NCI-H2196 (cell line): ENCODE data around the gene KCNMB4.
"Not testable (repeated sequence)": the region's sequence is repeated elsewhere in the genome, so short reads cannot be mapped to it uniquely, and the experiment has no call there.

ENCODE experiments used
- DNase-seq: peaks from one replicate; lab custom pipeline; 2025; ENCODE audit not compliant: unreplicated experiment; lab: John Stamatoyannopoulos, UW

KCNMB4 gene

DNA sequence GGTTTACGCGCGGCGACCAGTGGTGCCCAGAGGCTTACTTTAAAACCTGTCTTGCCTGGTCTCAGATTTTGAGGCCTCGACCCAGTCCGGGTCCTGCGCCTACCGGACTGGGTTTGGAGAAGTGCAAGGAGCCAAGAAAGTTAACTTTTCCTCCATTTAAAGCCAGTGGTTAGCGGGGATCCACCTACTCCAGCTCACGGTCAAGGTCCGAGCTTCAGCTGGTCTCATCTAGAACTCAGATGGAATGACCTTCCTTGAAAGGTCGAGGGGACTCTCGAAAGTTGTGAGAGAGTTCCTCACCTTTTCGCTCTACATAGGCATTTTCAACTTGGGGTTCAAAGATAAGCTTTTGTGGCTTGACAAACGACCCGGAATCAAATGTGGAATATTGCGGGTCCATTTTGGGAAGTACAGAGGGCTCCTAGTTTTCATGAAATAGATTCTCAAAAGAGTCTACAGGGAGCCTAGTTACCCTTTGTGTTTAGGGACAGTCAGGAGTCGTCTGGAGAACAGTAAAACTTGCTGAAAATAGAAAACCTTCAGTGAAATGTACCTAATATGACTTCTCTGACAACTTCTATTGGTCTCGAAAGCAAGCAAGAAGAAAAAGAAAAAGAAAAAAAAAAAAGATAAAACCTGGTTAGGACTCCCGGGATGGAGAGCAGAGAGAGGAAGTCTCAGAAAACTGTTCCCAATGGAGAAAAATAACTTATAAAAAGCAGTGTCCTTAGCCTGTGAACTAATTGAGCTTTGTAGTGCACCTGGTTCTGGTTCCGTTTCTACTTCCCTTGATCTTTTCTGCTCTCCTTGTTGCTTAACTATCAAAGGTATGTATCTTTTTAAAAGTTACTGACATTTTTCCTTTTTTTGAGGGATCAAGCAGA lies 1.4 kb downstream of the KCNMB4 start:
- DNase-seq, result no peak

DNA sequence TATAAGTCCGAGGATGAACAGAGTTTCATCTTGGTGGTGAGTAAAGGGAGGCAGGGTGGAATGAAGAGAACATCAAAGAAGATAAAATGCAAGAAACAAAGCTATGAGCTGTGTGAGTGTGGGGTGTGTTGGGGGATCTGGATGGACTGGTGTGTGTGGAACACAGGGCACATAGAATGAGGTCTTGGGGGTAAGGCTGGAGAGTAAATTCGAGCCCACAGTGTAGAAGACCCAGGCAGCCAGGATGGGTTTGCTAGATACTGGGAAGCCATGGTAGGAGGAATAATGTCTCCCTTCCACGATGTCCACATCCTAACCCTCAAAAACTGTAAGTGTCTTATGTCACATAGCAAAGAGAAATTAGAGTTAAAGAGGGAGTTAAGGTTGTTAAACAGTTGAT lies 6.8 kb downstream of the KCNMB4 start:
- DNase-seq, result no peak

DNA sequence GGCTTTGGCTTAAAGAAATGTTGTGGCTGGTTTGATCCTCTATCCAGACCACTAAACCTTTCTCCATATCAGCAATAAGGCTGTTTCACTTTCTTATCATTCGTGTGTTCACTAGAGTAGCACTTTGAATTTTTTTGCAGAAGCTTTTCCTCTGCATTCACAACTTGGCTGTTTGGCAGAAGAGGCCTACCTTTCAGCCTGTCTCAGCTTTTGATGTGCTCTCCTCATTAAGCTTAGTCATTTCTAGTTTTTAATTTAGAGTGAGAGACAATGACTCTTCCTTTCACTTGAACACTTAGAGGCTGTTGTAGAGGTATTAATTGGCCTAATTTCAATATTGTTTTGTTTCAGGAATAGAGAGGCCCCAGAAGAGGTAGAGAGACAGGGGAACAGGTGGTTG lies 13.8 kb downstream of the KCNMB4 start:
- DNase-seq, result no peak

DNA sequence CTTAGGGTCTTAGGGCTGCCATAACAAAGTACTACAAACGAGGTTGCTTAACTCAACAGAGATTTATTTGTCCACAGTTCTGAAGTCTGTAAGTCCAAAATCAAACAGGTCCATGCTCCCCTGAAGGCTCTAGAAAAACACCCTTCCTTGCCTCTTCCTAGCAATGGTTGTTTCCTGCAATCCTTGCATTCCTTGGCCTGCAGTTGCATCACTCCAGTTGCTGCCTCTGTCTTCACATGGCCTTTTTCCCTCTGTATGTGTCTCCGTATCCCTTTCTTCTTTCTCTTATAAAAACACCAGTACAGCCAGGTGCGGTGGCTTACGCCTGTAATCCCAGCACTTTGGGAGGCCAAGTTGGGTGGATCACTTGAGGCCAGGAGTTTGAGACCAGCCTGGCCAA lies 17.4 kb downstream of the KCNMB4 start:
- no peak for DNase-seq

DNA sequence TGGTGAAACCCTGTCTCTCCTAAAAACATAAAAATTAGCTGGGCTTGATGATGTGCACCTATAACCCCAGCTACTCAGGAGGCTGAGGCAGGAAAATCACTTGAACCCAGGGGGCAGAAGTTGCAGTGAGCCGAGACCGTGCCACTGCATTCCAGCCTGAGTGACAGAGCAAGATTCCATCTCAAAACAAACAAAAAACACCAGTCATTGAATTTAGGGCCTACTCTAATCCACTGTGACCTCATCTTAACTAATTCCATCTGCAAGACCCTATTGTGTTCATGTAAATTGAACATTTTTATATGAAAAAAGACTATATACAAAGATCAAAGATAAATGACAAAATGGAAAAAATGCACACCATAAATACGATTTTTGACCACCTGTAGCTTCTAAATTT lies 17.8 kb downstream of the KCNMB4 start:
- DNase-seq, result no peak

DNA sequence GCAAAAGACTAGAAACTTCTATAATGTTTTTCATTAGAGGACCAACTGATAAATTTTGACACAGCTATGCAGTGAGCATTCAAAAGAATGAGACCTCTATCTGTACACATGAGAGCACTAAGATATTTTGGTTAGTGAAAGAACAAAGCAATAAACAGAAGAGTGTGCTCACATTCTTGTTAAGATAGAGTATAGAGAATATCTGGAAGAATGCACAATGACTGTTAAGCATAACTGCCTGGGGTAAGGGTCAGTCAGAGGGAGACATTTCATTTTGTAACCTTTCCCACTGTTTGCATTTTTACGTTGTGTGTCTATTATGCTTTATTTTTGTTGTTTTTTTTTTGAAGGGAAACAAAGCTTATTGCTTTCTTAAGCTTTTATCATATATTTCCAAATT lies 20.7 kb downstream of the KCNMB4 start:
- DNase-seq, result no peak

DNA sequence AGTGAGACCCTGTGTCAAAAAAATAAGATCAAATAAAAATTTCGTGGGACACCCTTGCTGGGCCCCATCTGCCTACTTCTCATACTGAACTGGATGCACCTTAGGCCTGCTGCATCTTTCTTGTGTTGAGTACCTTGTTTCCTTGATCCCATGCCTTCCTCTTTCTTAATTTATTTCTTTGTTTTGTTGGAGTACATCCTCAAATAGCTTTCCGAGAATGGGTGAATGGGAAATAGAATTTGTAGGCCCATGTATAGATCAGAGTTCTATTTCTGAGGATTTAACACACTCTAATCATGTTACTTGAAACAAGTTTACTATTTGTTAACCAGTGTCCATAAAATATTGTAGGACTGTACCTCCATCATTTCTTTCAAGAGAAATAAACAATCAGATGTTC lies 23.6 kb downstream of the KCNMB4 start:
- no peak for DNase-seq

DNA sequence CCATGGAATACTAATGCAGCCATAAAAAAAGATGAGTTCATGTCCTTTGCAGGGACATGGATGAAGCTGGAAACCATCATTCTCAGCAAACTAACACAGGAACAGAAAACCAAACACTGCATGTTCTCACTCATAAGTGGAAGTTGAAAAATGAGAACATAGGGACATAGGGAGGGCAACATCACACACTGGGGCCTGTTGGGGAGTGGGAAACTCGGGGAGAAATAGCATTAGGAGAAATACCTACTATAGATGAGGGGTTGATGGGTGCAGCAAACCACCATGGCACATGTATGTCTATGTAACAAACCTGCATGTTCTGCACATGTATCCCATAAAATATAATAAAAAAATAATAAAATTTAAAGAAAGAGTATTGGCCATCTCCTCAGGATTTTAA lies 26.5 kb downstream of the KCNMB4 start:
- not testable (repeated sequence) for DNase-seq

DNA sequence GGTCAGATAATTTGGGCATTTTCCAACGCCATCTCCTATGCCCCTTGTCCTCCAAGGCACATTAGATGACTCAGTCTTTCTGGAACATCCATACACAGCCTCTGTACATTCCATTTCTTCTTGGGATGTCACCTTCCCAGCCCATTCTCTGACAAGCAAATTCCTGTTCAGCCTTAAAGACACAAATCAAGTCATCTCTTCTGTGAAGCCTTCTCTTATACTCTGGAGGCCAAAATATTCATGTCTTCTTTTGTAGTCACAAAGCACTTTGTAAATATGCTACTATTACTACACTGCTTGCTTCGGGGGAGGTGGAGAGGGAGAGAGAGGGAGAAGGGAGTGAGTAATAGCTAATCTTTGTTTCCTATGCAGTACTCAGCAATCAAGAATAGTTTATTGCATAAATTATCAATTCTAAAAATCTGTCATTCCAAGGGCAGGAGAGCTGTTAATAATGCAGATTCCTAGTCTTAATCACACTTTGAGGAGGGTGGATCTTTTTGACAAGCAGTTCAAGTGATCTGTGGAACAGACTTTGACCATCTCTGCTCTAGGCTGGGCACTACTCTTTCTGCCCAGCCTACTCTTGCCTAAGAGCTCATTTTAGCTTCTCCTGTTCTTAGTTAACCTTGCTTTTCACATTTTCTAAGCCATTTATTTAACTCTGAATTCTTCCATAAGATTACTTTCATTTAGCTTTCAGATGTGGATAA lies 27.9 kb downstream of the KCNMB4 start:
- no peak for DNase-seq

DNA sequence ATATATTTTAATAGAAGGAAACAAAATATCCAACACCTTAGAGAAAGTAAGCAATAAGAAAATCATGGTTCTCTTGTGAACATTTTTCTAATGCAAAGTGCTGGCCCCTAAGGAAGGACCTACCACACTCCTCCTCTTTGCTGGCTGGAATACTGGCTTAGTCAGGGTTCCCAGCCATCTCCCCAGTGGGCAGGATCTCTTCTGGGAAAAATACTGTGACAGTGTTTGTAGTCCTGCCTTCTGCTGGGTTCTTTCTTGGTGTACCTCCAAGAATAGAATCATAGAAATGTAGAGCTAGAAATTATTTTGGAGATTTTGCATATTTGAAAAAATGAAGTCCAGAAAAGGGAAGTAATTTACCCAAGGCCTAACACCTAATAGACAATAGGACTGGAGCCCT lies 31.9 kb downstream of the KCNMB4 start:
- DNase-seq, result no peak

DNA sequence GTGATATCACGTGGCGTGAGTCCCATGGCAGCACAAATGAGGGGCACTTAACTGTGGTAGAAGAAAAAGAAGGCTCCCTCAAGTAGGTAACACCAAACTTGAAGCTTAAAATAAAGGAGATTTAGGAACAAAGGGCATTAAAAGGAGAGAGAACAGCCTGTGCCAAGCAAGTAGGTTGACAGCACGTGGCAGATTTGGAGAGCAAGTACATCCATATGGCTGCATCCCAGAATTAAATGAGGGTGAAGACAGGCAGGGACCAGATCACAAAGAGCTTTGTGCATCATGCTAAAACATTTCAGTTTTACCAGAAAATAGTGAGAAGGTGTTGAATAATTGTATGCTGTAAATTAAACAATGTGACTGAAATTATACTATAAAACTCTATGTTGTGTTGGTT lies 32.8 kb downstream of the KCNMB4 start:
- DNase-seq, result no peak

DNA sequence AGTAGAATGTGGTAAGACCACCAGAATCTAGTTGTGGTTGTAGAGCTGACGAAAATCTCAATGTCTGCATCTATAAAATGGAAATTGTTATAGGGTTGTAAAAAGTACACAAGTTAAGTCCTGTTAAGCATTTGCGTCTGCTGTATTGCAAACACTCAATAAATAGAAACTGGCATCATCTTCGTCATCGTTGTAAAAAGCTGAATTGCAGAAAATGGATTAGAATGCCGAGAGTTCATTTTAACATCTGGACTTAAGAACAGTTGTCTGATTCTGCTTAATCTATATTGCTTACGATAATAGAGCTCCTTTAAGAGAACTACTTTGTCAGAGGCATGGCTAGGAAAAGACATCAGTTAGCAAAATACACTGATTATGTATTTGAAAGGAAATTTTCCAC lies 33.2 kb downstream of the KCNMB4 start:
- no peak for DNase-seq

DNA sequence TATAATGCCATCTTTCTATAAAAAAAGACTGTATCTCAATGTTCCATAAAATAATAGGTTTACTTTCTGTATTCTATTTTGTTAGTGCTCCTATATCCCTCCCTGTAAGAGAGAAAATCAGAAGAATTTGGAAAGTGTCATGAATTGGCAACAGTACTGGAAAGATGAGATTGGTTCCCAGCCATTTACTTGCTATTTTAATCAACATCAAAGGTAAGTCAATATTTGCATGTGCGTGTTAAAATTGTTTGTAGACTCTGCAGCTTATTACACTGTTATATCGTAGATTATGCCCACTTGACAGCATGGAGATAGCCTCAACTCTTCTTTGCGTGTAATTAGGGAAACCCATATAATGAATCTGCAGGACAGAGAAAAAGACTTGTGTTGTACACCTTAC lies 34.0 kb downstream of the KCNMB4 start:
- DNase-seq, result no peak

DNA sequence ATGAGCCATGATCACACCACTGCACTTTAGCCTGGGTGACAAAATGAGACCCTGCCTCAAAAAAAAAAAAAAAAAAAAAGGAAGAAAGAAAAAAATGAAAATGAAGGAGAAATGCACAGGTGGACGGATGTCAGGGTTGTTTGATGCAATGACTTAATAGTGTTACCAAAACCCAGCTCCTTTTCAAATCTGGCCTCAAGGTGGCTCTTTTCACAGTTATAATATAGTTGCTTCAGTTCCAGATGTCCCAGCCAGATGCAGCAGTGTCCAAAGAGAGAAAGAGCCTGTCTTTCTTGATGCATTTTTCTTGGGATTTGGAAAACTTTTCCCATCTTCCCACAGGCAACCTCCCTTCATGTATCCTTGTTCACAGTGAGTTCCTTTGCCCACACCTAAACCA lies 36.5 kb downstream of the KCNMB4 start:
- DNase-seq, result no peak

DNA sequence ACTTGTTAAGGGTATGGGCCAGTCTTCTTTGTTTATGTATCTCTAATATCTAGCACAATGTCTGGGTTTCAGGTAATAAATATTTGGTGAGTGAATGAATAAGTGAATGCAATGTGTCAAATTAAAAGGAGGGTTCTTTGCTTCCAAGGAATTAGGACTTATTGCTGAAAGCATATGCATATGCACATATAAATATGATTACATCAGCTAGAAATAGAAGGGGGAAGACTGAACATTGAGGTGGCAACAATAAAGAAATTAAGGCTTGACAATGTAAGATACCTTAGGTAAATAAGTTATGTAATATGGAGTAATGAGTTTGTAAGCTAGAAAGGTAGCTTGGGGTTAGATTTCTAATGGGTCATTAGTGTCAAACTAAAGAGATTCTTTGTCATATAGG lies 37.7 kb downstream of the KCNMB4 start:
- no peak for DNase-seq

DNA sequence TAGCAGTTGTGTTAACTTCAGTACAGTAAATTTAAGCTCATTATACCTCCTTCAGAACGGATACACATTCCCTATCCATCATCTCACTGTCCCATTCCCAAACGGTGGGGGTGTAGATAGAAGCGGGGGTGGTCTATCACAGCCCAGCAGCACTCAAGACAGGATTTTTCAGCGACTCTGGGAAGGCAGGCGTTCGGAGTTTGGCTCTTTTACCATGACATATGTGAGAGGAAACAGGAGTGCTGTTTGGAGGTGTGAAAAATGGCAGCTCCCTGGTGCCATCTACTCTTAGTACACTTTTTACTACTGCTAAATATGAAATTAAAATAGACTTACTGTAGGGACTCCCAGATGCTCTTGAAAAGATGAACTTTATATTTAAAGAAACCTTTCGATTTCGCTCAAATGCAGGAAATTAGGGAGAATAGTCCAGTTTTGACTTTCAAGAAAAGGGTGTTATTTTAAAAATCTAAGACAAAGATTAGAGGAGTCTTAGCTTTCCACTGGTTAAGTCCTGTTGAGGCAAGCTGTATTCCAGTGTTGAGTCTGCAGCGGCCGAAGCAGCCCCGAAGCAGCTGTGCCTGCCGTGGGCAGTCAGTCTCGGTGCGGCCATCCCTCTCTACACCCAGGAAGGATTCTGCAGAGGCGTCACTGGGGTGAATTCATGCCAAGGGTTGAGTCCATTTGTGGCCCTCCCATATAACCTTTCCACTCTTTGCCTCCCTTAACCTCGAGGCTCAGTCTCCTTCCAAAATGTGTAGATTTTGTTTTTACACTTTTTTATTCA lies 42.1 kb downstream of the KCNMB4 start:
- DNase-seq, result no peak

DNA sequence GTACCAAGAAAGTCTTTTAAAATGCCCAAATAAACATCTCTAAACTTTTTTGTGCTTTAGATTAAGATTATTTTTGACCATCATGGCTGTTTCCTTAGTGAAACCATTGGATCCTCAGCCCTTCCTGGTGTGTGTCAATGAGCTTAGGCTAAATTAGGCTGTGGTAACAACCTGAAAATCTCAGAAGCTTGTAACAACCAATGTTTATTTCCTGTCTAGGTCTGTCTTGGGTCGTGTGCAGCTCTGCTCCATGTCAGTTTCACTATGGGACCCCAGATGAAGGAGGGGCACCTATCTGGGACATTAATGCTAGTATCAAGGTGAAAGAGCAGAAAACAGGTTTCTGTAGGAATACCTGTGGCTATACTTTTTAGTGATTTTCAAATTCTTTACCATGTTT lies 49.9 kb downstream of the KCNMB4 start:
- no peak for DNase-seq

DNA sequence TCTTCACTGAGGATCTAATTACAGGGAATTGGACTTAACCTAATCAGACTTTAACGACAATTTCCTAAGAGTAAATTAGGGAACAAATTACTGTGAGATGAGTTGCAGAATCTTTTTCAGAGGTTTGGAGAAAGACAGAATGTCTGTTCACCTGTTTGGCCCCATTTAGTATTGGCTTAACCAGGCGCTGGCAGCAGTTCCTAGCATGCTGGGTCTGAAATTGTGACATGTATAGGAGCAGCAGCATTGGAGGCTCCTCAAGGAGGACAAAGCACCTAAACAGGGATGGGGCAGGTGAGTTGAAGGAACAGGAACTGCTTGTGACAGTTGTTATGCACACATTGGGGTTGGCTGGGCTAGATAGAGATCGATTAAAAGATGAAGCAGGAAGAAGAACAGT lies 51.0 kb downstream of the KCNMB4 start:
- no peak for DNase-seq

DNA sequence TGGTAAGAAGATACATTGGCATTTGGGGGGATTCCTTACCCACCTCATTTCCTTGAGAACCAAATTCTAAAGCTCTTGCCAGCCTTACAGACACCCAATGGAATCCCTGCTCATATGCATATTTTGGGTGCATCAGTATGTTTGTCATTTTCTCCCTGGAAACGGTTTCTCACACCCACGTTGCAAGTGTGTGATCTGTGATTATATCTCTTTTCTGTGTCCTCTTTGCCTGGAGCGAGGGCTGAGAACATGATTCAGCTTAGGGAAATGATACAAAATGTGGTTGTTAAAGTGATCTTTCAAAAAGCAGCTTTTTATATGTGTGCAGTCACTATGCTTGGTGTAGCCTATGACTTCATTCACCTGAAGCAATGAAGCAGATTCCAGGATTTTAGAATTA lies 52.0 kb downstream of the KCNMB4 start:
- no peak for DNase-seq

DNA sequence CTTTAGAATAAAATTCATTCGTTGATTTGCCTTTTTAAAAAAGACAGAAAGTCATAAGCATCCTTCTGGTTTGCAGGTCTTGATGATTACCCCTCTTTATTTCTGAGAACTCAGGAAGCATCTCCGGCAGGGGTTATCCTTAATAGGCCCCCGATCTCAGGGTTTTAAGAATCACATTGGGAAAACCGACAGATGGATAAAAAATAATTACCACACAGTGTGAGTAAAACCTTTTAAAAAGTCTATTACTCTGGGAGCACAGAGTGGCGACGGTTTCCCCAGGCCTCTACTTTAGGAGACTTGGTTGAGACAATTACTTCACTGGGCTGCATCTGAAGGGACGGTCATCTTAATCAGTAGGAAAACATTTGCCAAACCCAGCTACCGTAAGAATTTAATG lies 56.5 kb downstream of the KCNMB4 start:
- DNase-seq, result no peak

DNA sequence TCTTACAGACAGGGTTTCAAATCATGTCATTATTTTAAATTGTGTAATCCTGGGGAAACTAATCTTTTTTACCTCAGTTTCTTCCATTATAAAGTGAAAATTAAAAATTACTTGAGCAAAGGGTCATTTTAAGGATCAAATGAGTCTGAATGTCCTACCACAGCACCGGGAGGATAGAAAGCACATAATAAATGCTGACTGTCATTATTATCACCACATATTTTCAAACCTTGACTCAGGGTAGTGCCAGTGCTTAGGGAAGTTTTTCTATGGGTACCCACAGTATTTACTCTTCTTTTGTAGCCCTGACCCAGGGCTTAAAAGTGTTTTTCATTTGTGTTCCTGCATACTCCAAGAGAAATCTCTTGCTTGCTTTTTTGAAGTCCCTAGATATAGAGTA lies 60.5 kb downstream of the KCNMB4 start:
- no peak for DNase-seq

DNA sequence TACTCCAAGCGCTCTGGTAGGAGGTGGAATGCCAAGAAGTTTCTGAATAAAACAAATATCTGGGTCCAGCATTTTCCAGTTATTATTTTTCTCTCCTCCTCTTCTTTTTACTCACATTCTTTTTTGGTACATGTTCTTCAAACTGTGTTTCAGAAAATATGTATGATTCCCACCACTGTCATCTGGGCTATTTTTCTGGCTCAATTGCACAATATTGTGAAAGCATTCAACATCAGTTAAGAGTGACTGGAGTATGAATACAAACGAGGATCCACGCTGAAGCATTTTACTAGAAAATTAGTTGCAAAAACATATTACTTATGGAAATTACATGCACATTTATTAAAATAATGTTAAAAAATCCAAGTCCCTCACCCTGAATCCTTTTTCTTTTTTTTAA lies 61.5 kb downstream of the KCNMB4 start:
- no peak for DNase-seq
